GM12891 (cell line): Measurements from ENCODE around the gene PARP3.

Experiments used
- POLR2A ChIP-seq: IDR thresholded peaks from 2 replicates; pipeline ENCODE4 v1.6.1; 2011; ENCODE audit warnings: low read depth, low read length, control low read depth
- SPI1 ChIP-seq: IDR thresholded peaks from 2 replicates; pipeline ENCODE4 v1.6.1; 2011; ENCODE audit warnings: low read depth, low read length, control low read depth

DNA sequence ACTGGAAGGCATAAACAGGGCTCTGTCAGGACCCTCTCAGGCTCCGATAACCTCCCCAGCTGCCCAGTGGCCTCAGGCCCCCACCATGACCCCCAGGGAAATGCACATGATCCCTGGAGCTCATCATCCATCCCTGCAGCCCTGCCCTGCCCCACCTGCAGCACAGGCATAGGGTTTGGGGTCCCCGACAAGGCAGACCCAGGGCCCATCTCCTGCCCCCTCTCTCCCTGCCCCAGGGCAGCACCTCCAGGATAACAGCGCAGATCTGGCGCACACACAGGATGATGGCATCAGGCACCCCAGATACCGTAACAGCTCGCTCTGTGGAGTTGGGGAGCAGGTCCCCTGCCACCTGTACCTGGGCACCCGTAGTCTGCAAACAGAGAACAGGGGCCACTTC is 17.5 kb downstream of the PARP3 start:
- no peak for TF ChIP-seq SPI1
- TF ChIP-seq POLR2A: no peak
